Aorta (tissue), 4 donors: Measurements from ENCODE around the gene GPR15. TPM values are rescaled to one million over a fixed set of nuclear protein-coding genes. Genes with fewer than 3 reads are reported as not detected.

Experiments used
- polyA plus RNA-seq, 2 donors: library from polyadenylated mRNA; stranded (reverse); fragments of 200-250 nt; gene quantifications; one replicate each; pipeline ENCODE4 v1.2.3, GENCODE V29; 2013
- total RNA-seq, 2 donors: library from RNA; stranded (reverse); fragmentation: NEBNext Ultra II Directional; extraction: Animal tissue kit (Norgen Biotek cat#: 25700); gene quantifications; one replicate each; pipeline ENCODE4 v1.2.1, GENCODE V29; 2021
- donor health status: healthy with polysubstance abuse.
- donor health status: Bipolar disorder and iron deficiency.
- donor health status: DM: no; HTN: no; CAD: no.
- donor health status: DM: yes; HTN: yes; CAD: no.

Gene GPR15
- total and polyA plus RNA-seq, 4 donors = not detected

Other genes starting within 250 kb of the GPR15 start
- not detected for gene OR5H2, start 249.5 kb upstream of the GPR15 start, total RNA-seq
- not detected for gene OR5H2, start 249.5 kb upstream of the GPR15 start, polyA plus RNA-seq
- not detected for gene OR5K4, start 178.1 kb upstream of the GPR15 start, total RNA-seq
- gene OR5K4, start 178.1 kb upstream of the GPR15 start, polyA plus RNA-seq = not detected
- not detected for gene OR5K3, start 141.3 kb upstream of the GPR15 start, total RNA-seq
- gene OR5K3, start 141.3 kb upstream of the GPR15 start, polyA plus RNA-seq = not detected
- gene OR5K1, start 68.8 kb upstream of the GPR15 start, total RNA-seq = not detected
- gene OR5K1, start 68.8 kb upstream of the GPR15 start, polyA plus RNA-seq = not detected
- not detected for gene OR5K2, start 34.3 kb upstream of the GPR15 start, total RNA-seq
- gene OR5K2, start 34.3 kb upstream of the GPR15 start, polyA plus RNA-seq = not detected
- 100 to 1,000 TPM; 114 to 132 TPM for gene CLDND1, start 9.1 kb upstream of the GPR15 start, total RNA-seq
- gene CLDND1, start 9.1 kb upstream of the GPR15 start, polyA plus RNA-seq = 100 to 1,000 TPM; 106 to 112 TPM
- gene CPOX, start 61.6 kb downstream of the GPR15 start, total RNA-seq = 10 to 100 TPM; 10.8 to 19.4 TPM
- gene CPOX, start 61.6 kb downstream of the GPR15 start, polyA plus RNA-seq = 10 to 100 TPM in 1 of 2 donors, 1 to 10 TPM in 1; 9.5 to 14.9 TPM
- 10 to 100 TPM; 12.2 to 21.1 TPM for gene ST3GAL6, start 231.4 kb downstream of the GPR15 start, total RNA-seq
- gene ST3GAL6, start 231.4 kb downstream of the GPR15 start, polyA plus RNA-seq = 10 to 100 TPM in 1 of 2 donors, 1 to 10 TPM in 1; 7.5 to 27.9 TPM